ENCODE results near the gene ATOH1. TPM values are rescaled to one million over a fixed set of nuclear protein-coding genes. Genes with fewer than 3 reads are reported as not detected.

Gene ATOH1
- total RNA-seq, 4 donors from 2014 or later, result 20.6 to 50.4 (median 41.3) TPM

DNA sequence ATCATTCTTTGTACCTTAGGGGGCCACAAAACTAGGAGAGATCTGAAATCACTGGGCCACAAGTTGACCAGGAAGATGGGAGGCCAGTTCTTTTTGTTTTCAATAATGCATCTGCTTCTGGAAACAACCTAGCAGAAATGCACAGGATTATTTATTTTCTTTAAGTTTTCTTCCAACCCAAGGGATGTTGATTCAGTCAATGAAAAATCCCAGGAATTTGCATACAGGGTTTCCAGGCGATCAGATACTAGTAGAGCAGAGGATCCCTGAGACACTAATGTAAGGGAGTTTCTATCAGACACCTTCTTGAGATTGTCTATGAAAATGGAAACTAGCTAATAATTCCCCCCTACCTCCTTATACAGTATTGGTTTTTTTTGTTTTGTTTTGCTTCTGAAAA, 7.4 kb downstream of the ATOH1 start:
- H3K36me3 ChIP-seq, result no peaks in the 10 kb centered on the region
- peaks cover 0 to 8% of the 10 kb centered on the region in 2 donors for H3K27me3 ChIP-seq
- H3K9me3 ChIP-seq, result no peaks in the 10 kb centered on the region
- no peak overlapping the region for H3K4me3 ChIP-seq
- TF ChIP-seq, protein P1, sequence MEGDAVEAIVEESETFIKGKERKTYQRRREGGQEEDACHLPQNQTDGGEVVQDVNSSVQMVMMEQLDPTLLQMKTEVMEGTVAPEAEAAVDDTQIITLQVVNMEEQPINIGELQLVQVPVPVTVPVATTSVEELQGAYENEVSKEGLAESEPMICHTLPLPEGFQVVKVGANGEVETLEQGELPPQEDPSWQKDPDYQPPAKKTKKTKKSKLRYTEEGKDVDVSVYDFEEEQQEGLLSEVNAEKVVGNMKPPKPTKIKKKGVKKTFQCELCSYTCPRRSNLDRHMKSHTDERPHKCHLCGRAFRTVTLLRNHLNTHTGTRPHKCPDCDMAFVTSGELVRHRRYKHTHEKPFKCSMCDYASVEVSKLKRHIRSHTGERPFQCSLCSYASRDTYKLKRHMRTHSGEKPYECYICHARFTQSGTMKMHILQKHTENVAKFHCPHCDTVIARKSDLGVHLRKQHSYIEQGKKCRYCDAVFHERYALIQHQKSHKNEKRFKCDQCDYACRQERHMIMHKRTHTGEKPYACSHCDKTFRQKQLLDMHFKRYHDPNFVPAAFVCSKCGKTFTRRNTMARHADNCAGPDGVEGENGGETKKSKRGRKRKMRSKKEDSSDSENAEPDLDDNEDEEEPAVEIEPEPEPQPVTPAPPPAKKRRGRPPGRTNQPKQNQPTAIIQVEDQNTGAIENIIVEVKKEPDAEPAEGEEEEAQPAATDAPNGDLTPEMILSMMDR (IDR thresholded peaks at IDR 0.05), result no peak
- no peak for TF ChIP-seq POLR2A (IDR thresholded peaks at IDR 0.05)
- peaks cover 0 to 7% (median 0%) of the 10 kb centered on the region in 4 donors for H3K4me1 ChIP-seq
- no peak for DNase-seq
- no peak overlapping the region for H3K27ac ChIP-seq

DNA sequence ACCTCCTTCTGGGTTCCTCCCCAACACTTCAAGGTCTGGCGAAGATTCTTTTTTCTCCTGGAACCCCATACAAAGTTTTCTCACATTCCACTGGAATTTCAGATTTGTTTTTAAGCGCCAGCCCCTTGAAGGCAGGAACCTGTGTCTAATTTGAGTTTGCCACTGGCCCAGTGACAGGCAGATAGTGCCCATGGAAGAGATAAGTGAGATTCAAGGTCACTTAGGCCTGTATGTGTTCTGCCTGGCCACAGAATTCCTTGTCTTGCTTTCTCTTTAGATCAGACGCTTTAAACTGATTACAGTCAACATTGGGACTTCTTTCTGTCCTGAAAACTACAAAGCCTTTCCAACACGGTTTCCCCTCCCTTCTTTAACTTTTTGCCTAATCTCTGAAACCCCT, 11.2 kb downstream of the ATOH1 start:
- Histone ChIP-seq H3K36me3 (no peaks in the 10 kb centered on the region), H3K4me3 (no peak overlapping the region), H3K27ac (no peak overlapping the region), H3K4me1 (peaks cover 0 to 10% (median 0%) of the 10 kb centered on the region in 4 donors), H3K27me3 (no peaks in the 10 kb centered on the region), H3K9me3 (no peaks in the 10 kb centered on the region)
- no peak for TF ChIP-seq POLR2A (IDR thresholded peaks at IDR 0.05)
- TF ChIP-seq, protein P1 (IDR thresholded peaks at IDR 0.05), result no peak
- no peak for DNase-seq

DNA sequence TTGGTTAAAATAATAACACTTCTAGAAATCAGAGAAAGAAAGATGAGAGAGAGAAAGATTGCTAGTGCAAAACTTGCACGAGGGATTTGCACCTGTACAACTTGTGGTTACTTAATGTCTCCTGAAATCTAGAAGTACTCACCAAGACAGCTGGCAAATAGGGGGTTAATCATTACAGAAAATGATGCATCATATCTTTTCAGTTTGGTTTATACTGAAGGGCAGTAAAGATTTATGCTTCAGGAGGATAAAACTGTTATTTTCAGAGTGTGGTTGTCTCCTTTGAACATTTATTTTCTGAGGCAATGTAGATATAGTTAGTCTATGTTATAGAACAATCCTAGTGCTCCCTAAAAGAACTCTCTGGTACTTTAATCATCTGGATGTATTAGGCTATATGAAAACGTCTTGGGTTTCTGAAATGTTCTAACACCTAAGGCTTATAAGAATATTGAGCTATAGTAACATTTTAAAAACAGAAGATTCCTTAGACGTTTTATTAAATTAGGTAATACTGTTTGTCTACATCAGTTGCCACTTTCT, 13.3 kb downstream of the ATOH1 start:
- Histone ChIP-seq H3K4me3 (no peak overlapping the region), H3K27me3 (no peaks in the 10 kb centered on the region), H3K4me1 (peaks cover 0 to 10% (median 0%) of the 10 kb centered on the region in 4 donors), H3K36me3 (no peaks in the 10 kb centered on the region), H3K9me3 (no peaks in the 10 kb centered on the region), H3K27ac (no peak overlapping the region)
- TF ChIP-seq, protein P1 (IDR thresholded peaks at IDR 0.05), result no peak
- no peak for TF ChIP-seq POLR2A (IDR thresholded peaks at IDR 0.05)
- no peak for DNase-seq

DNA sequence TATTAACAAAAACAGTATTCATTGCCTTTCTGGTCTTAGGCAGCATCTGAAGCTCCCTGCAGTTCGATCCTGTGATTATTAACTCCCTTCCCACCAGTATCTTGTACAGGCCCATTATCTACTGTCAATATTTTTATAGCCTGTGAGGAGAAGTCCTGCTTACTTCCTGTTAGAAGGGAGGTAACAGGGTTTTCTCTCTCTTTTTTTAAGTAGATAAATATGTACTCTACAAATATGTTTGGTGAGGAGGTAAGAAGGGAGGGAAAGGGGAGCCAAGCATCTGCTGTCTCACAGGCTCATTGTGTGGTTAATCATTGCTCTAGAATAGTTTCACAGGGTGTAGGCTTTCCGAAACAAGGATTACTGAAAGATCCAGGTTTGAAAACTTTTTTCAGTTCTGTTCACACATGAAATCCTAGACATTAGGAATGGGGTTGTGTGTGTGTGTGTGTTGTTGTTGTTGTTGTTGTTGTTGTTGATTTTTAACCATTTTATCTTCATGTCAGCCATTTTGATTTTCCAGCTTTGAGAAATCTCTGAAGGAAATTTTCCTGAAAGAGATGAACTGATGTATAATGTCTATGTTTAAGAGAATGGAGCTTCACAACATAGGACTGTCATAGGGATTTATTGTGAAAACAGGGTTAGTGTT, 14.2 kb downstream of the ATOH1 start:
- TF ChIP-seq POLR2A (IDR thresholded peaks at IDR 0.05), result no peak
- TF ChIP-seq, protein P1 (IDR thresholded peaks at IDR 0.05), result no peak
- Histone ChIP-seq H3K4me3 (no peak overlapping the region), H3K4me1 (peaks cover 0 to 10% (median 0%) of the 10 kb centered on the region in 4 donors), H3K27me3 (no peaks in the 10 kb centered on the region), H3K9me3 (no peaks in the 10 kb centered on the region), H3K27ac (peak overlapping the region in 1 of 4 donors; percentile 15), H3K36me3 (no peaks in the 10 kb centered on the region)
- DNase-seq, result no peak

DNA sequence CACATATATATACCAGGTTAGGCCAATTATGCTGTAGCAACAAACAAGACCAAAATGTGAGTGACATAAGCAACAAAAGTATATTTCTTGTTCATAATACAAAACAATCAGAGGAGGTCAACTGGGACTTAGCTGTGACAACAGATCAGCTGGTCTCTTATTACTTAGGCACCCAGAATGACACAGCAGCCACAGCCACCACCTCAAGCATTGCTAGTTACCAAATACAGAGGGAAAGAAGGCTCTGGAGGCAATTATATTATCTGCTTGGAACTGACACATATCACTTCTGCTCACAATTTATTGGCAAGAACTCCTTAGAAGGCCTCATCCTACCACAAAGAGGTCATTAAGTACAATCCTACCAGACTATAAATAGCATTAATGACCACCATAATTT, 15.2 kb downstream of the ATOH1 start:
- TF ChIP-seq POLR2A (IDR thresholded peaks at IDR 0.05), result no peak
- TF ChIP-seq, protein P1 (IDR thresholded peaks at IDR 0.05), result no peak
- Histone ChIP-seq H3K4me1 (peaks cover 0 to 10% (median 0%) of the 10 kb centered on the region in 4 donors), H3K9me3 (no peaks in the 10 kb centered on the region), H3K4me3 (no peak overlapping the region), H3K27me3 (no peaks in the 10 kb centered on the region), H3K36me3 (no peaks in the 10 kb centered on the region), H3K27ac (peak overlapping the region in 1 of 4 donors; percentile 12)
- no peak for DNase-seq
